Measurements from ENCODE around the gene POLG2.

The POLG2 gene

GRCh38 chr17:64532409-64532808, 35.6 kb upstream of the POLG2 start:
- H3K36me3 ChIP-seq (ENCODE audit: low read depth) = peaks cover 97% of the 10 kb centered on the region
- no peak overlapping the region for H3K4me3 ChIP-seq (ENCODE audit: severe bottlenecking)
- H3K9me3 ChIP-seq (ENCODE audit: severe bottlenecking) = no peaks in the 10 kb centered on the region
- no peaks in the 10 kb centered on the region for H3K4me1 ChIP-seq (ENCODE audit: insufficient read depth, poor library complexity, severe bottlenecking)
- H3K27me3 ChIP-seq (ENCODE audit: insufficient read depth, poor library complexity, severe bottlenecking) = no peaks in the 10 kb centered on the region
- TF ChIP-seq CTCF (IDR thresholded peaks at IDR 0.05; ENCODE audit: poor library complexity, severe bottlenecking) = no peak
- ATAC-seq (ENCODE audit: low read depth) (no peak), DNase-seq (ENCODE audit: low spot score) (no peak)
- no peak overlapping the region for H3K27ac ChIP-seq (ENCODE audit: poor library complexity, severe bottlenecking)

GRCh38 chr17:64531955-64532371, 35.1 kb upstream of the POLG2 start:
- Histone ChIP-seq H3K27me3 (ENCODE audit: insufficient read depth, poor library complexity, severe bottlenecking) (no peaks in the 10 kb centered on the region), H3K27ac (ENCODE audit: poor library complexity, severe bottlenecking) (no peak overlapping the region), H3K36me3 (ENCODE audit: low read depth) (peaks cover 97% of the 10 kb centered on the region), H3K9me3 (ENCODE audit: severe bottlenecking) (no peaks in the 10 kb centered on the region), H3K4me3 (ENCODE audit: severe bottlenecking) (no peak overlapping the region), H3K4me1 (ENCODE audit: insufficient read depth, poor library complexity, severe bottlenecking) (no peaks in the 10 kb centered on the region)
- no peak for TF ChIP-seq CTCF (IDR thresholded peaks at IDR 0.05; ENCODE audit: poor library complexity, severe bottlenecking)
- ATAC-seq (ENCODE audit: low read depth) (no peak; the same call in 2 of the 3 replicates), DNase-seq (ENCODE audit: low spot score) (no peak)

GRCh38 chr17:64529221-64529620, 32.4 kb upstream of the POLG2 start:
- H3K4me3 ChIP-seq (ENCODE audit: severe bottlenecking) = no peak overlapping the region
- H3K27me3 ChIP-seq (ENCODE audit: insufficient read depth, poor library complexity, severe bottlenecking) = no peaks in the 10 kb centered on the region
- H3K27ac ChIP-seq (ENCODE audit: poor library complexity, severe bottlenecking) = no peak overlapping the region
- ATAC-seq (ENCODE audit: low read depth) (no peak), DNase-seq (ENCODE audit: low spot score) (no peak)
- peaks cover 98% of the 10 kb centered on the region for H3K36me3 ChIP-seq (ENCODE audit: low read depth)
- no peak for TF ChIP-seq CTCF (IDR thresholded peaks at IDR 0.05; ENCODE audit: poor library complexity, severe bottlenecking)
- no peaks in the 10 kb centered on the region for H3K9me3 ChIP-seq (ENCODE audit: severe bottlenecking)
- no peaks in the 10 kb centered on the region for H3K4me1 ChIP-seq (ENCODE audit: insufficient read depth, poor library complexity, severe bottlenecking)

GRCh38 chr17:64527914-64528313, 31.1 kb upstream of the POLG2 start:
- DNase-seq (ENCODE audit: low spot score) (no peak), ATAC-seq (ENCODE audit: low read depth) (no peak)
- no peaks in the 10 kb centered on the region for H3K4me1 ChIP-seq (ENCODE audit: insufficient read depth, poor library complexity, severe bottlenecking)
- no peak overlapping the region for H3K27ac ChIP-seq (ENCODE audit: poor library complexity, severe bottlenecking)
- peaks cover 100% of the 10 kb centered on the region for H3K36me3 ChIP-seq (ENCODE audit: low read depth)
- H3K9me3 ChIP-seq (ENCODE audit: severe bottlenecking) = no peaks in the 10 kb centered on the region
- no peaks in the 10 kb centered on the region for H3K27me3 ChIP-seq (ENCODE audit: insufficient read depth, poor library complexity, severe bottlenecking)
- no peak overlapping the region for H3K4me3 ChIP-seq (ENCODE audit: severe bottlenecking)
- no peak for TF ChIP-seq CTCF (IDR thresholded peaks at IDR 0.05; ENCODE audit: poor library complexity, severe bottlenecking)

- DNase-seq (ENCODE audit: low spot score) (no peak), ATAC-seq (ENCODE audit: low read depth) (no peak)
- Histone ChIP-seq H3K9me3 (ENCODE audit: severe bottlenecking) (no peaks in the 10 kb centered on the region), H3K27ac (ENCODE audit: poor library complexity, severe bottlenecking) (no peak overlapping the region), H3K4me3 (ENCODE audit: severe bottlenecking) (no peak overlapping the region), H3K27me3 (ENCODE audit: insufficient read depth, poor library complexity, severe bottlenecking) (no peaks in the 10 kb centered on the region), H3K36me3 (ENCODE audit: low read depth) (peaks cover 100% of the 10 kb centered on the region), H3K4me1 (ENCODE audit: insufficient read depth, poor library complexity, severe bottlenecking) (no peaks in the 10 kb centered on the region)
- TF ChIP-seq CTCF (IDR thresholded peaks at IDR 0.05; ENCODE audit: poor library complexity, severe bottlenecking) = no peak
Observed at GRCh38 chr17:64520359-64520758, 23.5 kb upstream of the POLG2 start.
